Liver (tissue), 9 donors: ENCODE results near the gene FTO. TPM values are rescaled to one million over a fixed set of nuclear protein-coding genes. Genes with fewer than 3 reads are reported as not detected.

Experiments used
- DNase-seq: peaks from one replicate; pipeline ENCODE4 v3.0.0-alpha.2; 2017; ENCODE audit warnings: low spot score
- H3K27ac ChIP-seq, 2 donors: one replicate each; pipeline ENCODE4 v1.7.0; 2013; ENCODE audit warnings: inconsistent platforms in 2 of 2, low read length in 2 of 2, control low read depth in 1 of 2, low read depth in 1 of 2, mild to moderate bottlenecking in 1 of 2
- H3K27me3 ChIP-seq, 4 donors: one replicate each; pipeline versions ENCODE4 v1.6.1 to v1.7.0; 2013; ENCODE audit warnings: low read length in 3 of 4, inconsistent platforms in 1 of 4, mild to moderate bottlenecking in 1 of 4, moderate library complexity in 1 of 4; ENCODE audit not compliant: control insufficient read depth in 4 of 4, insufficient read depth in 4 of 4
- H3K36me3 ChIP-seq, 4 donors: one replicate each; pipeline versions ENCODE4 v1.6.1 to v1.7.0; 2013; ENCODE audit warnings: low read length in 3 of 4, mild to moderate bottlenecking in 3 of 4, low read depth in 1 of 4, moderate library complexity in 1 of 4; ENCODE audit not compliant: control insufficient read depth in 4 of 4, insufficient read depth in 3 of 4
- H3K4me1 ChIP-seq, 4 donors: one replicate each; pipeline versions ENCODE4 v1.6.1 to v1.7.0; 2013; ENCODE audit warnings: low read length in 3 of 4, mild to moderate bottlenecking in 3 of 4, moderate library complexity in 1 of 4; ENCODE audit not compliant: control insufficient read depth in 4 of 4, insufficient read depth in 4 of 4
- H3K4me3 ChIP-seq, 3 donors: one replicate each; pipeline versions ENCODE4 v1.6.1 to v1.7.0; 2013; ENCODE audit warnings: low read length in 3 of 3, control low read depth in 1 of 3, low read depth in 1 of 3, mild to moderate bottlenecking in 1 of 3
- H3K9ac ChIP-seq, 2 donors: one replicate each; pipeline ENCODE4 v1.7.0; 2013; ENCODE audit warnings: low read length in 2 of 2, mild to moderate bottlenecking in 2 of 2, moderate library complexity in 2 of 2, control low read depth in 1 of 2, low read depth in 1 of 2
- H3K9me3 ChIP-seq, 4 donors: one replicate each; pipeline versions ENCODE4 v1.6.1 to v1.7.0; 2013; ENCODE audit warnings: low read length in 3 of 4; ENCODE audit not compliant: control insufficient read depth in 4 of 4
- EGR1 ChIP-seq, 2 donors: IDR thresholded peaks; 2 replicates each; pipeline ENCODE4 v1.6.1; 2016 to 2018; ENCODE audit warnings: antibody characterized with exemption in 2 of 2, low read depth in 2 of 2
- FOXA2 ChIP-seq: IDR thresholded peaks from 2 replicates; pipeline ENCODE4 v1.6.1; 2016; ENCODE audit warnings: antibody characterized with exemption
- GABPA ChIP-seq, 2 donors: IDR thresholded peaks in 1 of 2; conservative IDR thresholded peaks in 1 of 2; 2 replicates each; pipeline ENCODE4 v1.6.1; 2016; ENCODE audit warnings: antibody characterized with exemption in 2 of 2, mild to moderate bottlenecking in 1 of 2, moderate library complexity in 1 of 2
- NR2F2 ChIP-seq: IDR thresholded peaks from 2 replicates; pipeline ENCODE4 v1.6.1; 2016; ENCODE audit warnings: antibody characterized with exemption
- RXRA ChIP-seq, 2 donors: IDR thresholded peaks; 2 replicates each; pipeline ENCODE4 v1.6.1; 2017 to 2018; ENCODE audit warnings: antibody characterized with exemption in 2 of 2, mild to moderate bottlenecking in 1 of 2
- WGBS: extraction: QIAGEN DNeasy Blood & Tissue Kit; methylation state at CpG from one replicate; pipeline ENCODE4 v1.1.7; 2013; 5-methylcytosine and 5-hydroxymethylcytosine counted together
- polyA plus RNA-seq, 2 donors: library from polyadenylated mRNA; stranded (reverse) in 1 of 2; unstranded in 1 of 2; fragments of 200-250 nt in 1 of 2; fragments of >200 nt in 1 of 2; fragmentation: Nextera tagmentation in 1 of 2; extraction: Ambion mirVana in 1 of 2; gene quantifications; one replicate each; pipeline versions ENCODE4 v1.2.1 to v1.2.3, GENCODE V29; 2013 to 2015
- total RNA-seq, 2 donors: library from RNA; depleted of rRNA; stranded (reverse); fragments of >200 nt; gene quantifications; one replicate each; pipeline ENCODE4 v1.2.3, GENCODE V29; 2014
- TF ChIP-seq, protein P1 (sequence below): fragments of 150-350 bp; IDR thresholded peaks from 2 replicates; pipeline ENCODE4 v1.5.1; 2017; ENCODE audit warnings: improper control_type of control experiment, low read depth, low read length; ENCODE audit not compliant: missing input control
- TF ChIP-seq, protein P2 (sequence below): IDR thresholded peaks from 2 replicates; pipeline ENCODE4 v1.6.1; 2016; ENCODE audit warnings: antibody characterized with exemption, mild to moderate bottlenecking
- TF ChIP-seq, protein P3 (sequence below): IDR thresholded peaks from 2 replicates; pipeline ENCODE4 v1.6.1; 2016; ENCODE audit warnings: antibody characterized with exemption
- donor health status: healthy.
- donor health status: healthy.
- donor health status: healthy.
- donor health status: healthy.
- donor health status: healthy.

The FTO gene
- total and polyA plus RNA-seq, 4 donors = 12.0 to 54.2 (median 24.6) TPM

DNA sequence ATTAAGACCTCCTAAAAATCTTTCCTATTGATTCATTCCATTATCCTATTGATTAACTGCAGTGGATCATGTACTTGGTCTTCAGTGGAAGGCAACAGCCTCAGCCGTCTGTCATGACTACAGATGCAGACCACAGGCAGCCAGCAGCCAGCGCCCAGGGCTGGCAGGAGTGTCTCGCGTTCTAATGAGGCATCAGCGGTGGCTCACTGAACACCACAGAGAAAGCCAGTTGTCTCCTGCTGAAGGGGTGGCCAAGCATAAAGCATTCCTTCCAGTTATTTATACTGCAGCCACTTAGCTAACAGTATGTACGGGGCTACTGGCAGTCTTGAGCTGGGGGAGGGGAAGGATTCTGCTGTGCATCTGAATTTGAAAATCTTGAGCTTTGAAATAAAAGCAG lies 368.3 kb downstream of the FTO start:
- Histone ChIP-seq H3K27me3 (no peaks in the 10 kb centered on the region), H3K4me1 (no peaks in the 10 kb centered on the region), H3K4me3 (no peak overlapping the region), H3K9ac (no peak overlapping the region), H3K27ac (no peak overlapping the region), H3K9me3 (no peaks in the 10 kb centered on the region), H3K36me3 (no peaks in the 10 kb centered on the region)
- TF ChIP-seq, protein P1, sequence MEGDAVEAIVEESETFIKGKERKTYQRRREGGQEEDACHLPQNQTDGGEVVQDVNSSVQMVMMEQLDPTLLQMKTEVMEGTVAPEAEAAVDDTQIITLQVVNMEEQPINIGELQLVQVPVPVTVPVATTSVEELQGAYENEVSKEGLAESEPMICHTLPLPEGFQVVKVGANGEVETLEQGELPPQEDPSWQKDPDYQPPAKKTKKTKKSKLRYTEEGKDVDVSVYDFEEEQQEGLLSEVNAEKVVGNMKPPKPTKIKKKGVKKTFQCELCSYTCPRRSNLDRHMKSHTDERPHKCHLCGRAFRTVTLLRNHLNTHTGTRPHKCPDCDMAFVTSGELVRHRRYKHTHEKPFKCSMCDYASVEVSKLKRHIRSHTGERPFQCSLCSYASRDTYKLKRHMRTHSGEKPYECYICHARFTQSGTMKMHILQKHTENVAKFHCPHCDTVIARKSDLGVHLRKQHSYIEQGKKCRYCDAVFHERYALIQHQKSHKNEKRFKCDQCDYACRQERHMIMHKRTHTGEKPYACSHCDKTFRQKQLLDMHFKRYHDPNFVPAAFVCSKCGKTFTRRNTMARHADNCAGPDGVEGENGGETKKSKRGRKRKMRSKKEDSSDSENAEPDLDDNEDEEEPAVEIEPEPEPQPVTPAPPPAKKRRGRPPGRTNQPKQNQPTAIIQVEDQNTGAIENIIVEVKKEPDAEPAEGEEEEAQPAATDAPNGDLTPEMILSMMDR = no peak
- TF ChIP-seq NR2F2 = no peak
- TF ChIP-seq EGR1 (IDR thresholded peaks at IDR 0.05; ENCODE audit: low read depth in 2 of 2) = no peak
- TF ChIP-seq GABPA (IDR thresholded peaks at IDR 0.05 in 1 of 2, conservative IDR thresholded peaks at IDR 0.05 in 1 of 2) = no peak
- DNase-seq = no peak
- 96% methylated on average over 6 of the region's 6 CpGs for WGBS

DNA sequence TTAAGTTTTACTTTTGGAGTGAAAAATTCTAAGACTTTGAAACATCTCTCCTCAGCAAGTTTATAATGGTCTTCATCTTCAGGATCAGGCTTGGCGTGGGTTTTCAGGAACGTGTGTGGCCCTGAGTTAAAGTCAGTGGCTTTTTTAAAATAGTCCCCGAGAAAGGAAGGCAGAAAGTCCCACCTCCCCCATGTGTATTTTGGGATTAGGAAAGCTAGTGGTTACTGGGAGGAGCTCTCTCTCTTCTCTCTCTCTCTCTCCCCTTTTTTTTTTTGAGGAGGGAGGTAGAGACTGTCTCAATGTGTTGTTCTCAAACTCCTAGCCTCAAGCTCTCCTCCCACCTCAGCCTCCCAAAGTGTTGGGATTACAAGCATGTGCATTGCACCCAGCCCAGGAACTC lies 369.4 kb downstream of the FTO start:
- Histone ChIP-seq H3K9ac (no peak overlapping the region), H3K27ac (no peak overlapping the region), H3K4me3 (no peak overlapping the region), H3K9me3 (no peaks in the 10 kb centered on the region), H3K27me3 (no peaks in the 10 kb centered on the region), H3K36me3 (no peaks in the 10 kb centered on the region), H3K4me1 (no peaks in the 10 kb centered on the region)
- TF ChIP-seq EGR1 (IDR thresholded peaks at IDR 0.05; ENCODE audit: low read depth in 2 of 2) (no peak), RXRA (IDR thresholded peaks at IDR 0.05) (no peak)
- 80% methylated on average over 3 of the region's 3 CpGs for WGBS
- no peak for DNase-seq

DNA sequence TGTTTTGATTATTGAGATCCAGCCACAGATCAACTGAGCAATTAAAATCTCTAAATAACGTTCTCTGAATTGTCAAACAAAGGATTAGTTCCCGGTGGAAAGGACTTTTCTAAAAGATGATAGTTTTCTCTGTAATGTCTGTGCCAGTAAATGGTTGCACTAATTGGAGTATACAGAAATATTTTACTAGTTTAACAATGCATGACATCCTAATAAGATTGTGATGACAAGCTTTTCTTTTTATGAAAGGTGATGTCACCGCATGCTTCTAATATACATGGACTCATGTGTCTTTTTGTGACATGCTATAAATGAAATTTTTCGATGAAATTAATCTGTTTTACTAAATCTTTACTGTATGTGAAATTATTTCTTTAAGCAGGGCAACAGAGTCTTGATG lies 371.5 kb downstream of the FTO start:
- Histone ChIP-seq H3K9ac (no peak overlapping the region), H3K4me3 (no peak overlapping the region), H3K27ac (no peak overlapping the region), H3K4me1 (no peaks in the 10 kb centered on the region), H3K27me3 (no peaks in the 10 kb centered on the region), H3K9me3 (no peaks in the 10 kb centered on the region), H3K36me3 (no peaks in the 10 kb centered on the region)
- no peak for DNase-seq
- 95% methylated on average over 4 of the region's 4 CpGs for WGBS
- TF ChIP-seq FOXA2 (no peak), RXRA (IDR thresholded peaks at IDR 0.05) (no peak)
- TF ChIP-seq, protein P1 = no peak
- TF ChIP-seq, protein P2, sequence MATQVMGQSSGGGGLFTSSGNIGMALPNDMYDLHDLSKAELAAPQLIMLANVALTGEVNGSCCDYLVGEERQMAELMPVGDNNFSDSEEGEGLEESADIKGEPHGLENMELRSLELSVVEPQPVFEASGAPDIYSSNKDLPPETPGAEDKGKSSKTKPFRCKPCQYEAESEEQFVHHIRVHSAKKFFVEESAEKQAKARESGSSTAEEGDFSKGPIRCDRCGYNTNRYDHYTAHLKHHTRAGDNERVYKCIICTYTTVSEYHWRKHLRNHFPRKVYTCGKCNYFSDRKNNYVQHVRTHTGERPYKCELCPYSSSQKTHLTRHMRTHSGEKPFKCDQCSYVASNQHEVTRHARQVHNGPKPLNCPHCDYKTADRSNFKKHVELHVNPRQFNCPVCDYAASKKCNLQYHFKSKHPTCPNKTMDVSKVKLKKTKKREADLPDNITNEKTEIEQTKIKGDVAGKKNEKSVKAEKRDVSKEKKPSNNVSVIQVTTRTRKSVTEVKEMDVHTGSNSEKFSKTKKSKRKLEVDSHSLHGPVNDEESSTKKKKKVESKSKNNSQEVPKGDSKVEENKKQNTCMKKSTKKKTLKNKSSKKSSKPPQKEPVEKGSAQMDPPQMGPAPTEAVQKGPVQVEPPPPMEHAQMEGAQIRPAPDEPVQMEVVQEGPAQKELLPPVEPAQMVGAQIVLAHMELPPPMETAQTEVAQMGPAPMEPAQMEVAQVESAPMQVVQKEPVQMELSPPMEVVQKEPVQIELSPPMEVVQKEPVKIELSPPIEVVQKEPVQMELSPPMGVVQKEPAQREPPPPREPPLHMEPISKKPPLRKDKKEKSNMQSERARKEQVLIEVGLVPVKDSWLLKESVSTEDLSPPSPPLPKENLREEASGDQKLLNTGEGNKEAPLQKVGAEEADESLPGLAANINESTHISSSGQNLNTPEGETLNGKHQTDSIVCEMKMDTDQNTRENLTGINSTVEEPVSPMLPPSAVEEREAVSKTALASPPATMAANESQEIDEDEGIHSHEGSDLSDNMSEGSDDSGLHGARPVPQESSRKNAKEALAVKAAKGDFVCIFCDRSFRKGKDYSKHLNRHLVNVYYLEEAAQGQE = no peak
- TF ChIP-seq, protein P3, sequence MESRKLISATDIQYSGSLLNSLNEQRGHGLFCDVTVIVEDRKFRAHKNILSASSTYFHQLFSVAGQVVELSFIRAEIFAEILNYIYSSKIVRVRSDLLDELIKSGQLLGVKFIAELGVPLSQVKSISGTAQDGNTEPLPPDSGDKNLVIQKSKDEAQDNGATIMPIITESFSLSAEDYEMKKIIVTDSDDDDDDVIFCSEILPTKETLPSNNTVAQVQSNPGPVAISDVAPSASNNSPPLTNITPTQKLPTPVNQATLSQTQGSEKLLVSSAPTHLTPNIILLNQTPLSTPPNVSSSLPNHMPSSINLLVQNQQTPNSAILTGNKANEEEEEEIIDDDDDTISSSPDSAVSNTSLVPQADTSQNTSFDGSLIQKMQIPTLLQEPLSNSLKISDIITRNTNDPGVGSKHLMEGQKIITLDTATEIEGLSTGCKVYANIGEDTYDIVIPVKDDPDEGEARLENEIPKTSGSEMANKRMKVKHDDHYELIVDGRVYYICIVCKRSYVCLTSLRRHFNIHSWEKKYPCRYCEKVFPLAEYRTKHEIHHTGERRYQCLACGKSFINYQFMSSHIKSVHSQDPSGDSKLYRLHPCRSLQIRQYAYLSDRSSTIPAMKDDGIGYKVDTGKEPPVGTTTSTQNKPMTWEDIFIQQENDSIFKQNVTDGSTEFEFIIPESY = no peak
